Pancreas (tissue), 10 donors: ENCODE data around the gene PAK1. TPM values are rescaled to one million over a fixed set of nuclear protein-coding genes. Genes with fewer than 3 reads are reported as not detected.

ENCODE experiments used
- ATAC-seq, 4 donors: fragments of 200-7000 bp; cut with Tn5 transposase; one replicate each; pipeline versions ENCODE4 v1.8.0 to v1.9.1; 2020; ENCODE audit warnings: mild to moderate bottlenecking in 4 of 4, moderate library complexity in 4 of 4
- DNase-seq, 6 donors: peaks; one replicate each; pipeline ENCODE4 v3.0.0-alpha.2; 2020
- FAIRE-seq: peaks from 2 replicates; lab custom pipeline; 2012; peaks lifted over from hg19 to GRCh38; lab: Jason Lieb, UNC
- H3K27ac ChIP-seq, 4 donors: fragments of 200-600 bp; sonication (generic); 1 replicate in 3 of 4; 2 replicates in 1 of 4; pipeline versions ENCODE4 v1.5.0 to v1.8.0; 2020
- H3K27me3 ChIP-seq, 4 donors: fragments of 200-600 bp; one replicate each; pipeline ENCODE4 v1.8.0; 2021
- H3K36me3 ChIP-seq, 3 donors: fragments of 200-600 bp; sonication (generic) in 1 of 3; one replicate each; pipeline versions ENCODE4 v1.5.0 to v1.8.0; 2020 to 2021
- H3K4me1 ChIP-seq, 3 donors: fragments of 200-600 bp; one replicate each; pipeline ENCODE4 v1.8.0; 2021
- H3K4me3 ChIP-seq, 4 donors: fragments of 200-600 bp; sonication (generic) in 2 of 4; one replicate each; pipeline versions ENCODE4 v1.5.0 to v1.8.0; 2020 to 2021
- H3K9me3 ChIP-seq, 4 donors: fragments of 200-600 bp; one replicate each; pipeline ENCODE4 v1.8.0; 2021
- whole genome bisulfite sequencing, 2 donors: extraction: QIAGEN DNeasy Blood & Tissue Kit; methylation state at CpG; one replicate each; pipeline ENCODE4 v1.1.7; 2013; 5-methylcytosine and 5-hydroxymethylcytosine counted together
- intact Hi-C, 3 donors: fragments of 100-400 bp; cut with DNase I; formaldehyde crosslinking; loops; one replicate each; pipeline versions ENCODE4 v1.11.1 to v1.14.2; 2022
- polyA plus RNA-seq, 2 donors: library from polyadenylated mRNA; stranded (reverse); fragments of 200-250 nt; gene quantifications; one replicate each; pipeline ENCODE4 v1.2.3, GENCODE V29; 2013
- total RNA-seq, 6 donors: library from RNA; stranded (reverse); fragmentation: NEBNext Ultra II Directional in 4 of 6; extraction: Animal tissue kit (Norgen Biotek cat#: 25700) in 4 of 6; gene quantifications; one replicate each; pipeline versions ENCODE4 v1.2.1 to v1.2.4, GENCODE V29; 2021 to 2023
- TF ChIP-seq, protein P1 (sequence below), 4 donors: fragments of 200-600 bp; sonication (generic) in 3 of 4; IDR thresholded peaks; one replicate each; pipeline versions ENCODE4 v1.5.0 to v1.8.0; 2021; ENCODE audit warnings: antibody characterized with exemption in 4 of 4
- donor health status: healthy with polysubstance abuse.
- donor health status: DM: no; HTN: no; CAD: no; lungs with moderate emphysema.
- donor health status: DM: no; HTN: no; CAD: no.
- donor health status: control.
- donor health status: control.
- donor health status: Bipolar disorder and iron deficiency.
- donor health status: DM: yes; HTN: yes; CAD: no.
- donor health status: DM: no; HTN: no; CAD: no.
- donor health status: DM: no; HTN: no; CAD: no.
- donor health status: DM: yes; HTN: yes; CAD: no.

Gene PAK1
- total and polyA plus RNA-seq, 8 donors = 9.0 to 40.0 (median 20.7) TPM

DNA sequence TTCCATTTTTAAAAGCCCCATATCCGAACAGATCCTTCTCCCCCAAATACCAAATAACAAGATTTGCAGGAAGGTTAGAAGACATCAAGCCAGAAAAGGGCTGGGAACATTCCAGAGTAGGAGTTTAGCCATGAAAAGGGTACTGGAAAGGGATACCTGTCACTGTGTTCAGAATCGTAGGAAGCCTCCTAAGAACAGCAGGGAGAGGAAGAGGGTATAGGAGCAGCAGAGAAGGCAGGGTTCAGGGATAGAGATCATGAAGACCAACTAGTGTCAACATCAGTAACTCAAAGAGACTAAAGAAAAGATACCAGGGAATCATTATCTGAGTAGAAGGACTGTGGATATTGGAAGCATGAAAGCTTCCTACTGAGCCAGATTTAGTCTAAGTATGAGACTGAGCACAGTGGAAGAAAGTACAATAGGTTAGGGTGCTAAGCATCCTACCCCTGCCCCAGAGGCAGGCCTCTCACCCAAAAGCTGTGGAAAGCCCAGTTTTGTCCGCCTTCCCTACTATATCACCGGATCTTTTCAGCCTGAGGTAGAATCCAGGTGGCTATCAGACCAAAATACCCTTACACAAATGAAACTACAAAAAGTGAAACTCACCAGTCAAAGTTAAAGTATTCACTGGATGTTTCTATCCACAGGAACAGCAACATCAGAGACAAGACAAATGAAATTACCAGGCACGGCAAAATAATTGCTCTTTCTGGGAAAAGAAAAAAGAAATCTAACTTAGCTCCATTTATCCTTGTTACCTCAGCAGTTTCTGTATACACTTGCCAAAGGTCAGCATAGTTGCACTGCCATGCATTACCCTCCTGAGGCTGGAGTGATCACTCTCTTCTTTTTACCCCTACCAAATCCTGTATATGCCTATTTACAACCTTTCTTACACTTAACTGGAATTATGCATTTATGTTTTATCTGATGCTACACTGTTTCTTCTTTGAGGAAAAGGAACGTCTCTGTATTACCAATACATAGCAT is 189.1 kb downstream of the PAK1 start:
- no peak overlapping the region for H3K27ac ChIP-seq
- no peaks in the 10 kb centered on the region for H3K36me3 ChIP-seq
- DNase-seq (no peak), ATAC-seq (no peak), FAIRE-seq (no peak)
- TF ChIP-seq, protein P1, sequence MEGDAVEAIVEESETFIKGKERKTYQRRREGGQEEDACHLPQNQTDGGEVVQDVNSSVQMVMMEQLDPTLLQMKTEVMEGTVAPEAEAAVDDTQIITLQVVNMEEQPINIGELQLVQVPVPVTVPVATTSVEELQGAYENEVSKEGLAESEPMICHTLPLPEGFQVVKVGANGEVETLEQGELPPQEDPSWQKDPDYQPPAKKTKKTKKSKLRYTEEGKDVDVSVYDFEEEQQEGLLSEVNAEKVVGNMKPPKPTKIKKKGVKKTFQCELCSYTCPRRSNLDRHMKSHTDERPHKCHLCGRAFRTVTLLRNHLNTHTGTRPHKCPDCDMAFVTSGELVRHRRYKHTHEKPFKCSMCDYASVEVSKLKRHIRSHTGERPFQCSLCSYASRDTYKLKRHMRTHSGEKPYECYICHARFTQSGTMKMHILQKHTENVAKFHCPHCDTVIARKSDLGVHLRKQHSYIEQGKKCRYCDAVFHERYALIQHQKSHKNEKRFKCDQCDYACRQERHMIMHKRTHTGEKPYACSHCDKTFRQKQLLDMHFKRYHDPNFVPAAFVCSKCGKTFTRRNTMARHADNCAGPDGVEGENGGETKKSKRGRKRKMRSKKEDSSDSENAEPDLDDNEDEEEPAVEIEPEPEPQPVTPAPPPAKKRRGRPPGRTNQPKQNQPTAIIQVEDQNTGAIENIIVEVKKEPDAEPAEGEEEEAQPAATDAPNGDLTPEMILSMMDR (IDR thresholded peaks at IDR 0.05) = no peak
- H3K27me3 ChIP-seq = no peaks in the 10 kb centered on the region
- WGBS, 2 donors = 70 to 72% methylated on average over 6 of the region's 6 CpGs
- intact Hi-C loops = no loop called here
- H3K4me1 ChIP-seq = no peaks in the 10 kb centered on the region
- H3K4me3 ChIP-seq = no peak overlapping the region
- H3K9me3 ChIP-seq = no peaks in the 10 kb centered on the region

DNA sequence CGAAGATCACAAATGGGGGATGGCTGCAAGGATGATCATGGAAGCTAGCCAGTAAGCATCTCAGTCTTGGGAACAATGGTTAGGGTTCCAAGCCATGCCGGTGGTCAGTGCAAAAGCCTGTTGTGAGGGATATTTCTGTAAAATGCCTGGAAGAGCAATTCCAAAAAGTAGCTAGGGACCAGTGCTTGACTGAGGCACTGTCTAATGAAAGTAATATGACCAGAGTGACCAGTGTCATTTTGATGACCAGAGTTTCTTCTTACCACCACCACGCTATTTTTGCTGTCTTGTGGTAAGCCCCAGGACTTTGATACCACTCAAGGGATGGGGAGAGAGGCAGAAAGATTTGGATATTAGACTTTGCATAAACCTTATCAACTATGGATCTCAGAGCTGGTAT is 190.8 kb downstream of the PAK1 start:
- H3K4me3 ChIP-seq = no peak overlapping the region
- DNase-seq = no peak
- TF ChIP-seq, protein P1 (IDR thresholded peaks at IDR 0.05) = no peak
- no peaks in the 10 kb centered on the region for H3K36me3 ChIP-seq
- no peak for FAIRE-seq
- no peak overlapping the region for H3K27ac ChIP-seq
- H3K9me3 ChIP-seq = no peaks in the 10 kb centered on the region
- no peaks in the 10 kb centered on the region for H3K4me1 ChIP-seq
- ATAC-seq = no peak
- WGBS, 2 donors = 59 to 79% methylated on average over 3 of the region's 3 CpGs
- intact Hi-C loops = no loop called here
- no peaks in the 10 kb centered on the region for H3K27me3 ChIP-seq

DNA sequence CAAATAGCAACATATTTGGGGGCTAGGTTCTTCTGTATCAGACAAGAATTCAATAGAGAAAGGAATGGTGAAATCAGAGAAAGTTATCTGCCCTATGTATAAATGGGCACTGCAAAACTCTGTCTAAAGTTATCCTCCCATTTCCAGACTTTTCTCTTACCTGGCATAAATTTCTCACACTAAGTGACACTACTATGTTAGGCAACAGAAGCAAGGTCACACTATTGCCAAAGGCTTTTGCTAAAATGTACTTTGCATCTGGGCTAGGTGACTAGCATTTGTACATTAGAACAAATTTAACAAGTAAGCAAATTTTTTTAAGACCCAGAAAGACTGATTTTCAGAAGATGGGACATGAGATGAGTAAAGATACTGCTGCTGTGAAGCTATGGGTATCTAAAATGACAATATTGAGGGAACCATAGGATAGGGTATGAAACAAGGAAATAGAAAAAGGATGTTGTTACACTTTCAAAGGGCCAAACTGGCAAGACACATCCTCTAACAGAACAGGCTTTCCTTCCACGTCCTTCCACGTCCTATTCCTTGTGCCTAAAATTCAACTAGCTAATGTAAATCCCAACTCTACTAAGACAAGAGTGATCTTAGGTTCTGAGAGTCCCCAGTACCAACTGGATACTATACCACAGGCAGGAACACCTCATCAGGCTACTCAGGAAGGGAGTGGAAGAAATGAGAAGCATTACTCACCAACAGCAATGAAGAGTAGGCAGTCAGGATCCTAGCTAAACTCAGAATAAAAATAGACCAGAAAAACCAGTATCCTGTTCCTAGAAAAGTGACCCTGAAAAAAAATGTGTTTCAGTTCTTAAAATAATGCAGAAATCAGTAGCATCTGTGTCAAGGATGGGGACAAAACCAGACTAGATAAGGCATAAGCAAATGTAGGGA is 195.0 kb downstream of the PAK1 start:
- ATAC-seq (no peak), FAIRE-seq (no peak), DNase-seq (no peak)
- Histone ChIP-seq H3K27ac (no peak overlapping the region), H3K4me3 (no peak overlapping the region), H3K27me3 (no peaks in the 10 kb centered on the region), H3K9me3 (no peaks in the 10 kb centered on the region), H3K36me3 (no peaks in the 10 kb centered on the region), H3K4me1 (no peaks in the 10 kb centered on the region)
- WGBS, 2 donors = 84 to 87% methylated on average over 2 of the region's 2 CpGs
- intact Hi-C loops = no loop called here
- TF ChIP-seq, protein P1 (IDR thresholded peaks at IDR 0.05) = no peak

DNA sequence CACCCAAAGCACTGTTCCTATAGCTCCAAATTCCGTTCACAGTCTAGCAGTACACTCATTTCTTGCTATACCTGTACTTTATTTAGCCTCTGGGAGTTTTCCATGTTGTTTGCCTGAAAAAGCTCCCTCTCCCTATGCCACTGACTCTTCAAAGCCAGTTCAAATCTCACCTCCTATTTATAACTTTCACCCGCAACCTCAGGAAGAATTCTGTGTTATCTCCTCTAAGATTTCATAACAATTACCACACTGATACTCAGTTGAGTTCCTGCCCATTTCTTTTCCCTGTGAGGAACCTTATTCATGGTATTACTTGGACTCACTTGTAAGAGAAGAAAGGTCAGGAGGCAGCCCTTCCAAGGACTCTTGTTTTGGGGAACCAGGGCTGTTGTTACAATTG is 197.6 kb downstream of the PAK1 start:
- WGBS, 2 donors = 76 to 81% methylated on average over 2 of the region's 2 CpGs
- Histone ChIP-seq H3K4me1 (no peaks in the 10 kb centered on the region), H3K9me3 (no peaks in the 10 kb centered on the region), H3K27me3 (no peaks in the 10 kb centered on the region), H3K27ac (no peak overlapping the region), H3K36me3 (no peaks in the 10 kb centered on the region), H3K4me3 (no peak overlapping the region)
- FAIRE-seq = no peak
- TF ChIP-seq, protein P1 (IDR thresholded peaks at IDR 0.05) = no peak
- no peak for ATAC-seq
- intact Hi-C loops = no loop called here
- DNase-seq = no peak

Other genes with a start within 250 kb of the PAK1 start
- gene GDPD4, start 172.4 kb downstream of the PAK1 start, total RNA-seq = not detected
- not detected for gene GDPD4, start 172.4 kb downstream of the PAK1 start, polyA plus RNA-seq
- gene AQP11, start 115.9 kb upstream of the PAK1 start, total RNA-seq = 1 to 10 TPM in 3 of 6 donors, under 1 TPM in 3; 0.41 to 2.3 (median 1.2) TPM
- under 1 TPM; 0.53 to 0.99 TPM for gene AQP11, start 115.9 kb upstream of the PAK1 start, polyA plus RNA-seq
- 10 to 100 TPM; 47.6 to 65.8 (median 54.9) TPM for gene CLNS1A, start 163.7 kb upstream of the PAK1 start, total RNA-seq
- gene CLNS1A, start 163.7 kb upstream of the PAK1 start, polyA plus RNA-seq = 10 to 100 TPM; 31.1 to 46.7 TPM